H1 (cell line): ENCODE measurements around the gene ACADVL. TPM values are rescaled to one million over a fixed set of nuclear protein-coding genes. Genes with fewer than 3 reads are reported as not detected.

Experiments
- CTCF ChIA-PET: fragments of 300-600 bp; sonication (Branson Sonifier 250); formaldehyde crosslinking; loops from one replicate; lab custom pipeline; 2021; ENCODE audit not compliant: partially characterized antibody; lab: Charles Lee
- POLR2A ChIA-PET: fragments of 300-600 bp; sonication (Branson Sonifier 250); formaldehyde crosslinking; loops from one replicate; lab custom pipeline; 2021; ENCODE audit warnings: inconsistent platforms; ENCODE audit not compliant: partially characterized antibody; lab: Charles Lee
- DNase-seq, 2 experiments: peaks; one replicate each; pipeline versions ENCODE4 v3.0.0 to v3.0.0-alpha.2; 2010 to 2022; ENCODE audit warnings: low spot score in 2 of 2, low read depth in 1 of 2, mixed read lengths in 1 of 2
- FAIRE-seq: peaks from 2 replicates; lab custom pipeline; 2011; peaks lifted over from hg19 to GRCh38; lab: Jason Lieb, UNC
- H2AFZ ChIP-seq: 2 replicates; pipeline ENCODE4 v1.8.1; 2012; ENCODE audit warnings: low read length, inconsistent platforms
- H2AK5ac ChIP-seq: 2 replicates; pipeline ENCODE4 v1.6.1; 2013; ENCODE audit warnings: low read depth, low read length
- H2BK120ac ChIP-seq: replicated peaks from 2 replicates; pipeline ENCODE3; 2013; ENCODE audit warnings: low read depth, low read length, inconsistent platforms
- H2BK12ac ChIP-seq: 2 replicates; pipeline ENCODE4 v1.6.1; 2013; ENCODE audit warnings: low read depth, low read length
- H2BK15ac ChIP-seq: 2 replicates; pipeline ENCODE4 v1.6.1; 2013; ENCODE audit warnings: low read length
- H2BK20ac ChIP-seq: 2 replicates; pipeline ENCODE4 v1.6.1; 2013; ENCODE audit warnings: low read length
- H2BK5ac ChIP-seq: 2 replicates; pipeline ENCODE4 v1.6.1; 2013; ENCODE audit warnings: low read depth, low read length
- H3K14ac ChIP-seq: 2 replicates; pipeline ENCODE4 v1.6.1; 2013; ENCODE audit warnings: inconsistent platforms; ENCODE audit not compliant: insufficient read length
- H3K18ac ChIP-seq: 2 replicates; pipeline ENCODE4 v1.6.1; 2013; ENCODE audit warnings: low read length; ENCODE audit errors: extremely low read depth
- H3K23ac ChIP-seq: 2 replicates; pipeline ENCODE4 v1.6.1; 2013; ENCODE audit warnings: inconsistent platforms; ENCODE audit not compliant: insufficient read length
- H3K23me2 ChIP-seq: 2 replicates; pipeline ENCODE4 v1.6.1; 2013; ENCODE audit warnings: low read depth, low read length
- H3K27ac ChIP-seq: 2 replicates; pipeline ENCODE4 v1.6.1; 2011; ENCODE audit warnings: low read depth, low read length, inconsistent platforms
- H3K27me3 ChIP-seq, 4 experiments: replicated peaks in 1 of 4; 1 replicate in 1 of 4; 2 replicates in 3 of 4; pipeline versions ENCODE4 v1.6.1 to v1.8.1; 2011 to 2013; ENCODE audit warnings: low read length in 3 of 4, mild to moderate bottlenecking in 3 of 4, inconsistent platforms in 2 of 4, mixed read lengths in 2 of 4, moderate library complexity in 1 of 4; ENCODE audit not compliant: control insufficient read depth in 3 of 4, insufficient read depth in 3 of 4; ENCODE audit errors: extremely low read depth in 1 of 4
- H3K36me3 ChIP-seq, 4 experiments: 2 replicates each; pipeline versions ENCODE4 v1.6.1 to v1.8.1; 2011 to 2013; ENCODE audit warnings: mild to moderate bottlenecking in 4 of 4, low read length in 3 of 4, moderate library complexity in 2 of 4, control low read depth in 1 of 4, inconsistent platforms in 1 of 4; ENCODE audit not compliant: insufficient read depth in 4 of 4, control insufficient read depth in 2 of 4
- H3K4ac ChIP-seq: replicated peaks from 2 replicates; pipeline ENCODE3; 2013; ENCODE audit warnings: low read length, low read depth, mixed read lengths, inconsistent platforms; ENCODE audit not compliant: insufficient read length
- H3K4me1 ChIP-seq, 4 experiments: replicated peaks in 1 of 4; 1 replicate in 1 of 4; 2 replicates in 3 of 4; pipeline versions ENCODE4 v1.6.1 to v1.8.1; 2011 to 2013; ENCODE audit warnings: low read length in 3 of 4, inconsistent platforms in 2 of 4, mixed read lengths in 1 of 4; ENCODE audit not compliant: insufficient read depth in 4 of 4, control insufficient read depth in 3 of 4
- H3K4me2 ChIP-seq, 2 experiments: 2 replicates each; pipeline versions ENCODE4 v1.6.1 to v1.8.1; 2011 to 2013; ENCODE audit warnings: low read depth in 2 of 2, low read length in 2 of 2, control low read depth in 1 of 2, inconsistent platforms in 1 of 2, mild to moderate bottlenecking in 1 of 2; ENCODE audit not compliant: insufficient read depth in 1 of 2
- H3K4me3 ChIP-seq, 4 experiments: fragments of 200-600, 300-600 bp in 1 of 4; sonication (generic), shearing (Covaris generic), sonication (Bioruptor Twin) in 1 of 4; 2 replicates each; pipeline versions ENCODE4 v1.5.1 to v1.8.1; 2011 to 2016; ENCODE audit warnings: low read length in 4 of 4, low read depth in 3 of 4, control low read depth in 2 of 4, inconsistent platforms in 2 of 4, mild to moderate bottlenecking in 2 of 4, mixed read lengths in 1 of 4, moderate library complexity in 1 of 4; ENCODE audit not compliant: insufficient read depth in 2 of 4; ENCODE audit errors: extremely low read depth in 1 of 4
- H3K56ac ChIP-seq: replicated peaks from 2 replicates; pipeline ENCODE3; 2013; ENCODE audit warnings: low read depth, mild to moderate bottlenecking, mixed read lengths, low read length, inconsistent platforms; ENCODE audit not compliant: insufficient read length
- H3K79me1 ChIP-seq: 2 replicates; pipeline ENCODE4 v1.6.1; 2013; ENCODE audit warnings: low read depth, low read length, control low read depth
- H3K79me2 ChIP-seq, 2 experiments: 2 replicates each; pipeline versions ENCODE4 v1.6.1 to v1.8.1; 2012 to 2013; ENCODE audit warnings: low read length in 2 of 2, mild to moderate bottlenecking in 2 of 2, inconsistent platforms in 1 of 2; ENCODE audit not compliant: insufficient read depth in 2 of 2, control insufficient read depth in 1 of 2
- H3K9ac ChIP-seq, 4 experiments: replicated peaks in 1 of 4; 1 replicate in 1 of 4; 2 replicates in 3 of 4; pipeline versions ENCODE4 v1.6.1 to v1.8.1; 2011 to 2013; ENCODE audit warnings: low read depth in 3 of 4, low read length in 3 of 4, control low read depth in 2 of 4, mild to moderate bottlenecking in 2 of 4, moderate library complexity in 2 of 4, inconsistent platforms in 1 of 4; ENCODE audit errors: extremely low read depth in 1 of 4
- H3K9me3 ChIP-seq, 2 experiments: 2 replicates each; pipeline versions ENCODE4 v1.6.1 to v1.8.1; 2012 to 2013; ENCODE audit warnings: mild to moderate bottlenecking in 2 of 2, moderate library complexity in 2 of 2, control low read depth in 1 of 2, inconsistent platforms in 1 of 2, low read depth in 1 of 2, low read length in 1 of 2, mixed read lengths in 1 of 2; ENCODE audit not compliant: insufficient read depth in 2 of 2
- H4K20me1 ChIP-seq, 2 experiments: replicated peaks in 1 of 2; 2 replicates each; pipeline versions ENCODE3 to v1.8.1; 2011 to 2013; ENCODE audit warnings: inconsistent platforms in 2 of 2, low read length in 2 of 2, mild to moderate bottlenecking in 1 of 2; ENCODE audit not compliant: insufficient read depth in 2 of 2, control insufficient read depth in 1 of 2
- H4K5ac ChIP-seq: 2 replicates; pipeline ENCODE4 v1.6.1; 2013; ENCODE audit warnings: low read length, low read depth, mixed read lengths, inconsistent platforms; ENCODE audit not compliant: insufficient read length
- H4K8ac ChIP-seq: 2 replicates; pipeline ENCODE4 v1.8.0; 2013; ENCODE audit warnings: mild to moderate bottlenecking, moderate library complexity, low read length, inconsistent platforms; ENCODE audit not compliant: insufficient read depth; ENCODE audit errors: extremely low read depth
- H4K91ac ChIP-seq: replicated peaks from 2 replicates; pipeline ENCODE3; 2013; ENCODE audit warnings: low read length, mixed read lengths, inconsistent platforms; ENCODE audit not compliant: insufficient read length
- ASH2L ChIP-seq: fragments of 200-600, 300-600 bp; sonication (generic); IDR thresholded peaks from one replicate; pipeline ENCODE4 v1.7.1; 2017; ENCODE audit warnings: low read length
- BACH1 ChIP-seq: IDR thresholded peaks from 2 replicates; pipeline ENCODE4 v1.6.1; 2012; ENCODE audit warnings: low read length, improper control_type of control experiment
- CEBPB ChIP-seq: IDR thresholded peaks from 2 replicates; pipeline ENCODE4 v1.6.1; 2012; ENCODE audit warnings: low read depth, low read length
- CHD1 ChIP-seq: IDR thresholded peaks from 2 replicates; pipeline ENCODE4 v1.6.1; 2012; ENCODE audit warnings: low read depth, low read length, improper control_type of control experiment
- EZH2 ChIP-seq: fragments of 200-600 bp; sonication (generic); IDR thresholded peaks from 2 replicates; pipeline ENCODE4 v1.7.1; 2012; ENCODE audit warnings: low read depth, mild to moderate bottlenecking, moderate library complexity, low read length, inconsistent platforms; ENCODE audit not compliant: severe bottlenecking
- GABPA ChIP-seq: IDR thresholded peaks from 2 replicates; pipeline ENCODE4 v1.6.1; 2011; ENCODE audit warnings: mild to moderate bottlenecking, low read length, moderate library complexity, borderline replicate concordance; ENCODE audit not compliant: insufficient read depth
- JUND ChIP-seq: IDR thresholded peaks from 2 replicates; pipeline ENCODE4 v1.6.1; 2011; ENCODE audit warnings: mild to moderate bottlenecking, improper control_type of control experiment, low read length
- KDM4A ChIP-seq: IDR thresholded peaks from one replicate; pipeline ENCODE4 v1.7.1; 2012; ENCODE audit warnings: low read depth, mild to moderate bottlenecking, moderate library complexity, low read length, inconsistent platforms; ENCODE audit not compliant: severe bottlenecking
- NRF1 ChIP-seq: IDR thresholded peaks from 2 replicates; pipeline ENCODE4 v1.6.1; 2011; ENCODE audit warnings: mild to moderate bottlenecking, low read depth, low read length, improper control_type of control experiment
- POU5F1 ChIP-seq: IDR thresholded peaks from 2 replicates; pipeline ENCODE4 v1.6.1; 2011; ENCODE audit warnings: low read depth, mild to moderate bottlenecking, low read length, moderate library complexity
- RNF2 ChIP-seq: fragments of 200-900, 300-1000 bp; sonication (generic); IDR thresholded peaks from 2 replicates; pipeline ENCODE4 v1.7.1; 2016; ENCODE audit warnings: borderline replicate concordance, low read depth, mild to moderate bottlenecking, antibody characterized with exemption, low read length; ENCODE audit not compliant: poor library complexity, severe bottlenecking; ENCODE audit errors: missing control alignments
- SIRT6 ChIP-seq: IDR thresholded peaks from one replicate; pipeline ENCODE4 v1.7.1; 2012; ENCODE audit warnings: low read length, inconsistent platforms
- SP4 ChIP-seq: IDR thresholded peaks from 2 replicates; pipeline ENCODE4 v1.6.1; 2012; ENCODE audit warnings: low read length, inconsistent platforms
- TAF7 ChIP-seq: optimal IDR thresholded peaks from 2 replicates; pipeline ENCODE3; 2011; ENCODE audit warnings: low read depth, mild to moderate bottlenecking, inconsistent platforms, low read length, moderate library complexity, borderline replicate concordance
- TCF12 ChIP-seq: IDR thresholded peaks from 2 replicates; pipeline ENCODE4 v1.6.1; 2011; ENCODE audit warnings: low read depth, mild to moderate bottlenecking, low read length
- WGBS, 2 experiments: shearing (Covaris generic) in 1 of 2; methylation state at CpG; one replicate each; pipeline versions ENCODE4 v1.1.6 to v1.1.7; 2013 to 2015; ENCODE audit warnings: low lambda C conversion rate in 2 of 2, mixed read lengths in 2 of 2, inconsistent platforms in 1 of 2, low coverage in 1 of 2, missing lambda C conversion rate in 1 of 2; ENCODE audit not compliant: insufficient replicate concordance in 2 of 2, insufficient coverage in 1 of 2, insufficient read length in 1 of 2; ENCODE audit errors: extremely low coverage in 1 of 2, missing lambda C conversion rate in 1 of 2; 5-methylcytosine and 5-hydroxymethylcytosine counted together
- polyA plus RNA-seq, 7 experiments: library from polyadenylated mRNA; depleted of rRNA in 3 of 7; stranded (reverse) in 5 of 7; unstranded in 2 of 7; fragments of >200 nt in 5 of 7; fragments of 200-250 nt in 2 of 7; gene quantifications; 1 replicate in 5 of 7; 2 replicates in 1 of 7; 4 replicates in 1 of 7; pipeline versions ENCODE4 v1.2.1 to v1.2.3, GENCODE V29; 2011 to 2013; ENCODE audit warnings: missing spikeins in 2 of 7, mixed read lengths in 2 of 7
- total RNA-seq: library from RNA; stranded (reverse); fragmentation: NEBNext Ultra II Directional; extraction: Animal tissue kit (Norgen Biotek cat#: 25700); gene quantifications from 2 replicates; pipeline ENCODE4 v1.2.1, GENCODE V29; 2021

The ACADVL gene
- total and polyA plus RNA-seq, 2 of the 8 experiments (the other 6 are each of a cell fraction or from before 2014, with no cell fraction given), result 181 to 231 TPM

- H3K79me2 ChIP-seq, result no peaks in the 10 kb centered on the region
- no peak overlapping the region for H3K9ac ChIP-seq
- no peak overlapping the region for H2BK5ac ChIP-seq
- H3K14ac ChIP-seq, result no peak overlapping the region
- no peak overlapping the region for H3K56ac ChIP-seq
- H3K18ac ChIP-seq, result no peak overlapping the region
- POLR2A ChIA-PET, result interaction anchor here (0.9 to 10.7 kb wide), 10 partner anchors 10 to 352 kb away, joined by 3 to 386 read pairs (median 5); partner anchors contain the start of genes CLDN7, CTDNEP1, DVL2 and ELP5
- no peak for DNase-seq
- H3K23ac ChIP-seq, result no peak overlapping the region
- CTCF ChIA-PET, result interaction anchor here (0.9 to 1.2 kb wide), 3 partner anchors 10 to 85 kb away, joined by 3 read pairs; partner anchors contain the start of gene DVL2
- no peak overlapping the region for H2BK15ac ChIP-seq
- H3K4ac ChIP-seq, result no peak overlapping the region
- FAIRE-seq, result no peak
- H3K4me3 ChIP-seq, result no peak overlapping the region
- peaks cover 15 to 36% of the 10 kb centered on the region in 2 experiments for H4K20me1 ChIP-seq
- H3K9me3 ChIP-seq, result no peaks in the 10 kb centered on the region
- TF ChIP-seq RNF2 (no peak), JUND (no peak), GABPA (no peak), CEBPB (no peak), EZH2 (no peak), KDM4A (no peak), CHD1 (no peak), TAF7 (no peak), SIRT6 (no peak), ASH2L (no peak), POU5F1 (no peak), BACH1 (no peak), NRF1 (no peak), TCF12 (no peak), SP4 (no peak)
- H4K5ac ChIP-seq, result no peak overlapping the region
- H3K23me2 ChIP-seq, result peaks cover 5% of the 10 kb centered on the region; the same call in 1 of the 2 replicates
- H2BK20ac ChIP-seq, result no peak overlapping the region
- WGBS, 2 experiments, result 94% methylated on average over 9 of the region's 10 CpGs; no CpG with 5 or more reads in 1 of the 2 experiments
- no peak overlapping the region for H4K91ac ChIP-seq
- no peak overlapping the region for H3K27ac ChIP-seq
- peaks cover 0 to 10% (median 5%) of the 10 kb centered on the region in 4 experiments; a peak in 4 of 7 replicates for H3K4me1 ChIP-seq
- no peak overlapping the region for H2BK12ac ChIP-seq
- H3K36me3 ChIP-seq, result peaks cover 26 to 67% (median 54%) of the 10 kb centered on the region in 4 experiments
- no peak overlapping the region for H2BK120ac ChIP-seq
- H3K79me1 ChIP-seq, result no peaks in the 10 kb centered on the region
- peak overlapping the region; percentile 30; the same call in 1 of the 2 replicates for H4K8ac ChIP-seq
- H2AFZ ChIP-seq, result no peak overlapping the region
- H3K4me2 ChIP-seq, result no peak overlapping the region
- no peak overlapping the region for H2AK5ac ChIP-seq
- no peaks in the 10 kb centered on the region for H3K27me3 ChIP-seq
These were observed 4.4 kb downstream of the ACADVL start for GRCh38 chr17:7224110-7224509.
